ENCODE measurements around the gene GPR160.

GRCh38 chr3:170044795-170045244 is 7.0 kb downstream of the GPR160 start:
- TF ChIP-seq CHD4 (IDR thresholded peaks at IDR 0.05; ENCODE audit: insufficient read depth, insufficient replicate concordance, low read depth, low read length, poor library complexity, severe bottlenecking): no peak
- no peak for TF ChIP-seq THAP7 (CRISPR knock-in tag; IDR thresholded peaks at IDR 0.05)
- no peak for TF ChIP-seq EZH2 (IDR thresholded peaks at IDR 0.05; ENCODE audit: borderline replicate concordance, low read depth, low read length)
- no peak for TF ChIP-seq ZNF133 (CRISPR knock-in tag; IDR thresholded peaks at IDR 0.05)
- TF ChIP-seq CTCF (IDR thresholded peaks at IDR 0.05 in 2 of 3, conservative IDR thresholded peaks at IDR 0.05 in 1 of 3; ENCODE audit: insufficient read depth in 2 of 3, low read depth in 1 of 3, low read length in 3 of 3): no peak
- TF ChIP-seq ETV6 (IDR thresholded peaks at IDR 0.05; ENCODE audit: borderline replicate concordance in 1 of 2, low read depth in 2 of 2, low read length in 1 of 2): no peak
- no peak for TF ChIP-seq ETV6 (CRISPR knock-in tag; IDR thresholded peaks at IDR 0.05; ENCODE audit: borderline replicate concordance)
- TF ChIP-seq SAP30 (IDR thresholded peaks at IDR 0.05; ENCODE audit: borderline replicate concordance, insufficient read depth, low read depth, low read length, poor library complexity, severe bottlenecking): no peak
- TF ChIP-seq CBX8 (IDR thresholded peaks at IDR 0.05; ENCODE audit: borderline replicate concordance, extremely low read depth, low read depth, low read length, poor library complexity, severe bottlenecking): no peak
- TF ChIP-seq CC2D1A (IDR thresholded peaks at IDR 0.05): no peak

Data from K562 (cell line).